Body of pancreas (tissue), 4 donors: Measurements from ENCODE around the gene CENPF.

Source experiments
- CTCF ChIP-seq, 7 experiments: fragments of 450-650 bp in 4 of 7; fragments of 200-600 bp in 3 of 7; sonication (generic) in 3 of 7; IDR thresholded peaks; one replicate each; pipeline ENCODE4 v1.5.1; 2016 to 2019; ENCODE audit warnings: antibody characterized with exemption in 7 of 7
- POLR2A ChIP-seq, 3 donors: fragments of 450-650 bp; IDR thresholded peaks; one replicate each; pipeline ENCODE4 v1.6.1; 2016; ENCODE audit warnings: antibody characterized with exemption in 3 of 3, mild to moderate bottlenecking in 2 of 3

- TF ChIP-seq POLR2A (IDR thresholded peaks at IDR 0.05), result no peak
- peak in 1 of 7 experiments; percentile 6 for TF ChIP-seq CTCF (IDR thresholded peaks at IDR 0.05)
Observed at GRCh38 chr1:214590696-214591095, 12.3 kb upstream of the CENPF start.
